HG03139 (cell line): ENCODE results near the gene KLRF2.

Experiments used
- ATAC-seq: cut with Tn5 transposase; IDR thresholded peaks from one replicate; pipeline ENCODE4 v1.9.1; 2021; ENCODE audit not compliant: unreplicated experiment

KLRF2 gene

DNA sequence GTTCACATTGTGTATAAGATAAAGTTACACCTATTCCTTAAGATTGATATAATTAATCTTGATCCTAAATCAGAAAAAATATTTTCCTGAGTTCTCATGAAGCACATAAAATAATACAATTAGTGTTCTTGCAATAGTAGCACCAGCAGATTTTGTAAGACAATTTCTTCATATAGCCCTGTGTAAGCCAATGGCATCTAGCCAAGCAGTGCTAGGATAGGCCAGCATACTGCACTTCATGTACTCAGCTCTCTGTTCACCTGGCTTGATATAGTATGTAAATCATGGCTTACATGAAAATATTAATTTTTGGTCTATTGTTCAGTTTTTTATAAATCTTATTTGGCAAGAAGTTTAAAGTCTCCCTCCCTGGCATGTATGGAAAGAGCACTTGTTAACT is 1.9 kb downstream of the KLRF2 start:
- ATAC-seq = no peak

DNA sequence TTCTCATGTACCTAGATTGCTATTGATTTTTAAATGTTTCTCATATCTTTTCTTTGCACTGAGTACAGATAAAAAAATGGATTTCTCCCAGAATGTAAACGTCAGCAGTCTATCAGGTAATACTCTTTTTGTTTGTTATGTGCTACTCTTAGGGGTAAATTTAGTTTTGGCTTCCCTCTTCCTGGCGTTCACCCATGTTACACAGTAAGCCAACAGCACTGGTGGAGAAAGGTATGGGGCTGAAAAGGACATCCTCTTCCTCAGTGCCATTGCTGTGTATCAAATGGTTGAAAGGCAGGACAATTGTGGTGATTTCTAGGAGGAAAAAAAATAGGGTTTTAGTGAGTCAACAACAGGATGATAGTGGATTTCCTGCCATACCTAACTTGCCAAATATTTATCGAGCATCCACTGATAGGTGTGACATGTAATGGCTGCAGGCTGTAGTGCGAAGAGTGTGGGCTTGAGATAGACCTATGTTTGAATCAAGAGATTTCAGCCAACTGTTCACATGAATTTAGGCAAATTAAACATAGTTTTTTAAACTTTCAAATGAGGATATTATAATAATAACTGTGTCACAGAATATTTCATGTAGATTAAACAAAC is 7.5 kb downstream of the KLRF2 start:
- ATAC-seq = no peak

DNA sequence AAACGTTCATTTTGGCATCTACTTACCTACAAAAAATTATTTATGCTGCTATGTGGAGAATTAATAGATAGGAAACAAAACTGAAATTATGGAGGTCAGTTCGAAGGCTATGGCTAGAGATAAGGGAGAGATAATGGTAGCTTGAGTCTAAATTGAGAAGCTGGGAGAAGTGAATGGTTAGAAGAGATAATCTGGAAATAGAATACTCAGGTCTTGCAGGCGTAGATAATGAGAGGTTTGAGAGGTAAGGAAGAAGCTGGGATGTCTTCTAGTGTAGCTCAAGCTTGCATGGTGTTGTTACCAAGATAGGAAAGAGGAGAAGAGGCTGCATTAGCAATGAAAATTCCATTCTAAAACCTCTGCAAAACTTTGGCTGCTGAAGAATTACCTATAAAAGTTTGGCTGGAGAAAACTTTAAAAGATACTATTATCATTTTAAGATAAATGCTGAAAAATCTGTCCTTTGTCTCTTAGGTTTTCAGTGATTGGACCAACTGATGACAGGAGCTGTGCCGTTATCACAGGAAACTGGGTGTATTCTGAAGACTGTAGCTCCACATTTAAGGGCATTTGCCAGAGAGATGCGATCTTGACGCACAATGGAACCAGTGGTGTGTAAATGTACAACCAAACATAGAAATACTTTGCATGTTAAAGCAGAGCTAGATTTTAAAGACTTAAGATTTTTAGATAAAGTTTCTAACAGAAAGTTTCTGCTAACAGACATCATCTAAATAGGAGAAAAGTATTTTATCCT is 14.1 kb downstream of the KLRF2 start:
- ATAC-seq = no peak

DNA sequence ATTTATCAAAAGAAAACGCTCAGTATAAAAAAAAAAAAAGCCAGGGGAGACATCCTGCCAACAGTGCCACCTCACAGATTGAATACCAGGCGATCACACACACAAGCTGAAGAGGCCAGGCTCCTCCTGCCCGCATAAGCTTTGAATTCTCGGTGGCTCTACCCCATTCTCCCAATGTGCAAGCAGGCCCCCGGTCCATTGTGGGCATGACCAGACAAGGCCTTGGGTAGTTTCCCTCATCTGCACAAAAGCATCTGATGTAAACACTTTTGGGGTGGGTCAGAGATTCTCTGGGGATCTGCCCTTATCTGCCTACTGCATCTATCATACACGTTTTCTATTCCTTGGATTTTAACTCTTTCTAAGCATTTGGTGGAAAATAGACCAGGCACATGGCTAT is 16.2 kb downstream of the KLRF2 start:
- no peak for ATAC-seq

DNA sequence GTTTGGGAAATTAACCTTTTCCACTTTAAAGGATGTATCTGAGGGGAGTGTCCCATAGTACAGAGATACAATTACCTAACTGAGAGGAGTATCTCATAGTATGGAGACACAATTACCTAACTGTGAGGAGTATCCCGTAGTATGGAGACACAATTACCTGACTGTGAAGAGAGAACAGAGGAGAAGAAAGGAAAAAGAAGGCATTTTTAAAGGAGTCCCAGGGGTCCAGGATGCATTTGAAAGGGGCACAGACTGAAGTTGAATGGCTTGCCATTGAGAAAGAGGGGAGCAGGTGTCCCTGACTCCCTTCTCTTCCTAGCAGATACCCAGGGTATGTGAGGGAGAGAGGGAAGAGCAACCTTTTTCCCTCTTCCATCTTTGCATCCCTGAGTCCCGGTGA is 17.9 kb downstream of the KLRF2 start:
- no peak for ATAC-seq

DNA sequence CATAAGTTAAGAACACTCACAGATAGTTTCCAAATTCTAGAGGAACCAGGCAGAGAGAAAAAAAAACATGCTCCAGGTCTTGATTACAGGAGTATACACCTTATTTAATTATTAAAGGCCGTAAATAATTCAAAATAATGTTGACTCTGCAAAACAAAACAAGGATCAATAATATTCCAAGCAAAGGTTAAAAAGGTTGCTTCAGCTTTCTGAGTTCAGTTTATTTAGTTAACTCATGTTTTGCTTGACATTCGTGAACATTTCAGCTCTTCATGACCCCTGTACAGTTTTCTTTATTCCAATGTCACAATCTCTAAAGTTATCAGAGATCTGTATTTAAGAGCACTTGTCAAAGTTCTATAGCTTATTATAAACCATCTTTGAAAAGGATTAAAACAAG is 19.6 kb downstream of the KLRF2 start:
- ATAC-seq = no peak

DNA sequence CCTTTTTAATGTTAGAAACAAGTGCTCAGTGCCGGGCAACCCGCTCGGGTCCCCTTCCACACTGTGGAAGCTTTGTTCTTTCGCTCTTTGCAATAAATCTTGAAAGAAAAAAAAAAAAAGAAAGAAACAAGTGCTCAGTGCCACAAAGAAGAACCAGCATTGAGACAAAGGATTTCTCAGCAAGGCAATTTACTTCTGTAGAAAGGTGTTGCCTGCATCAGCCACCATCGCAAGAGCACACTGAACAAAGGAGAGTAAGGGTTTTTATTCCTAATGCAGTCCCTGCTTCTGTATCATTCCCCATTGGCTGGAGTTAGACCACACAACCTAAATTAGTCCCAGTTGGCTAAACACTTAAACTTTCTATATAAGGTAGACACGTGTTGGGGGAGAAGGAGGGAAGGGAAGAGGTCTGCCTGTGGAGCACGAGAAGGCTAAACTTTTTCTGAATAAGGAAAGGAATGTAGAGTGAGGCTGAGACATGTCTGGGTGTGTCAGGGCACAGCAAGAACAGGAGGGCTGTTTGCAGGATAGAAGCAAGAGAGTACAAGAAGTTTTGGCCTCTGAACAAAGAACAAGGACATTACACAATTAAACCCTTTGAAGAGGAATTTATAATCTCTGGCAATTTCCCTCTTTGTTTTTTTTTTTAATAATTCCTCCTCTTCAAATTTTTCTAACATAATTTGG is 21.4 kb downstream of the KLRF2 start:
- no peak for ATAC-seq

DNA sequence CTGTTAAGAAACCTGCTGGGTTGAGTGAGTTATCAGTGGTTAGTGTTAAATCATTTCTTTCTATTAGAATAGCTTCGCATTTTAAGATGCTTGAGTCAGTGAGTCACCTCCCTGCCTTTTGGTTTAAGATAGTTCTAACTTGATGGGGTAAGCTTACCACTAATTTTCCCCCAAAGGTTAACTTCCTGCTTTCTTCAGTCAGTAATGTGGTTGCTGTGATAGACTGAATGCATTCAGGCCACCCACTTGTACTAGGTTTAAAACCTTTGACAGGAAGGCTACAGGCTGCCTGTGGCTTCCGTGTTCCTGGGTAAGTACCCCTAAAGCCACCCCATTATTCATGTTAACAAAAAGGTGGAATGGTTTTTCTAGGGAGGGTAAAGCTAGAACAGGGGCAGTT is 25.6 kb downstream of the KLRF2 start:
- no peak for ATAC-seq

DNA sequence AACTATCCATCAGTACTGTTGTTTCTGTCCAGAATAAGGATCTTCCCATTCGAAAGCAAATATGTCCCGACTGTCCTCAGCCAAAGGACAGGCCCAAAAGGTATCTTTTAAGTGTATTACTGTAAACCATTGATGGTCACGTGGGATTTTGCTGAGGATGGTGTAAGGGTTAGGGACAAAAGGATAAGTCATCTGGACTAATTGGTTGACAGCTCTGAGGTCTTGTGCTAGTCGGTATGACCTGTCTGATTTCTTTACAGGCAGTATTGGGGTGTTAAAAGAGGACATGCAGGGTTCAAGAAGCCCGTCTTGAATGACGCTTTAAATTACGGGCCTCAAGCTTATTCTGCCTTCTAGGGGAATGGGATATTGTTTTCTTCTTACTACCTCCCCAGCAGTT is 26.5 kb downstream of the KLRF2 start:
- ATAC-seq = no peak

DNA sequence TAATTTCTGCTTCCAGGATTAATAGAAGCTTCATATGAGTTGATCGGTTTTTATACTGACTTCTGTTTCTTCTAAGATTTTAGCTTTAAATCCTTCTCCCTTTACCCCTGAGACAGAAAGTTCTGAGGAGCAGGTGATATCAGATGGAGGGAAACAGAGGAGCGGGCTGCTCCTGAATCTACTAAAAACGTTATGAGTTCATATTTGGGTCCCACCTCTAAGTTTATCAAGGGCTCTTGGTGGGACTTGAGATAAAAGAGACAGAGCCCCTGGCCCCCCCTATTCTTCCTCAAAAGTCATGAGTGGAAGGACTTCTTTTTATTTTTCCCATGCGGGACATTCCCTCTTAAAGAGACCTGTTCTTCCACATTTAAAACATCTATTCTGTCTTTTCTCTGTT is 27.1 kb downstream of the KLRF2 start:
- ATAC-seq = no peak

DNA sequence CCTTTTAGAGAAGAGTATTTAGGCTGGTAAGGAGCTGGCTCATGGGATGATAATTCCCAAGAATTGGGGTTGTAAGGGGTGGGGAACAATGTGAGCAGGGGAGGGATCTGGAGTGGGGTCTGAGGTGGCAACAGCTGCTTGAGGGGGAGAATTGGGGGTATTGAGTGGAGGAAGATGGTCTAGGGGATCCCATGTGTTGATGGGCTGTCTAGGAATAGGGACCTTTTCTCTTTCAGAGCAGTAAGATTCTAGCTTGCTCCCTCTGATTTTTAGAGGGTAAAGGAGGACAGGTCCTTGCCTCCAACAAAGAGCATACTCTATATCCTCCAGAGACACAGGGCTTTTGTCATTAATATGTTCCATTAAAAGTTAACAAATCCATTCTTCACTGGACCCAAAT is 28.4 kb downstream of the KLRF2 start:
- no peak for ATAC-seq

DNA sequence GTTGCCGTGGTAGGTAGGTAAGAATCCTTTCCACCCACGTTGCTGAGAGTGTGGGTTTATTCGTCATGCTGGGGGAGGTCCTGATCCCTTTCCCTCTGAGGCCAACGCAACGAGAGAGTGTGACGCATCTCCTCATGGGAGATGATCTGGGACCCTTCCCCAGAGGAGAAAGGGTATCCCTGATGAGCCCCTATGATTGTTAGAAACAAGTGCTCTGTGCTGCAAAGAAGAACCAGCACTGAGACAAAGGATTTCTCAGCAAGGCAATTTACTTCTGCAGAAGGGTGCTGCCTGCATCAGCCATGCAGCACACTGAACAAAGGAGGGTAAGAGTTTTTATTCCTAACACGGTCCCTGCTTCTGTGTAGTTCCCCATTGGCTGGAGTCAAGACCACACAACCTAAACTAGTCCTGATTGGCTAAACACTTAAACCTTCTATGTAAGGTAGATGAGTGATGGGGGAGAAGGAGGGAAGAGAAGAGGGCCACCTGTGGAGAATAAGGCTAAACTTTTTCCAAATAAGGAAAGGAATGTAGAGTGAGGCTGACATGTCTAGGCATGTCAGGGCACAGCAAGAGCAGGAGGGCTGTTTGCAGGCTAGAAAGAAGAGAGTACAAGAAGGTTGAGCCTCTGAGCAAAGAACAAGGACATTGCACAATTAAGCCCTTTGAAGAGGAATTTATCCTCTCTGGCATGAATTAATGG is 29.6 kb downstream of the KLRF2 start:
- ATAC-seq = no peak

DNA sequence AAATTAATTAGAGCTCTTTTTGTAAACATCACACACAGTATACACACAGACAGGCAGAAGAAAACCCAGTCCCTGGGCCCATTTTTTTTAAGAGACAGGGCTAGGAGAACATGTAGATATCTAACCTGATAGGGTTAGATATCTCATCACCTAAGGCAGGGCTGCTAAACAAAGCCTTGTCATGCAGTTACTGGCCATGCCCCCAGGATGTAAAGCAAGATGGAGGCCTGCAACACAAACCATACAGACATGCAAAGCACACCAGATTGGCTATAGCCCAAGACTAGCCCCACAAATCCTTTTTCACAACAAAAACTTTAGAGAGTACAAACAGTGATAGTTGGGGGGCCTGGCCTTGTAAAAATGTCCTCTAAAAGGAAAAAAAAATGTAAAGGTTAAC is 30.4 kb downstream of the KLRF2 start:
- ATAC-seq = no peak

DNA sequence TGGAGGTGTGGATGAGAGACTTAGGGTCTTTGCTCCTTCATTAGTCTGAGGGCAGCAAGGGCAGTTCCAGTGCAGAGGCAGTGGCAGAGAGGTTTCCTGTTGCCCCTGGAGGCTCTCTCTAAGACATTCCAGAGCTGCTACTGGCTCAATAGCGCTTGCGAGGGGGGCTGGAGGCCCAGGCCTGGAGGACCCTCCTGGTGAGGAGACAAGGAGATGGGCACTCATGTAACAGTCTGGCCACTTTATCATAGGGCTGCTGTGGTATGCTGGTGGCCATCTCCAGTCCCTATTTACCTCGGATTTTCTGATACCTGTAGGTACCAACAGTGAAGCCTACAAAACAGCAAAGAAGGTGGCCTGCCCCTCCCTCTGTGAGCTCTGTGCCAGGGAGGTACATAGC is 38.2 kb downstream of the KLRF2 start:
- no peak for ATAC-seq

DNA sequence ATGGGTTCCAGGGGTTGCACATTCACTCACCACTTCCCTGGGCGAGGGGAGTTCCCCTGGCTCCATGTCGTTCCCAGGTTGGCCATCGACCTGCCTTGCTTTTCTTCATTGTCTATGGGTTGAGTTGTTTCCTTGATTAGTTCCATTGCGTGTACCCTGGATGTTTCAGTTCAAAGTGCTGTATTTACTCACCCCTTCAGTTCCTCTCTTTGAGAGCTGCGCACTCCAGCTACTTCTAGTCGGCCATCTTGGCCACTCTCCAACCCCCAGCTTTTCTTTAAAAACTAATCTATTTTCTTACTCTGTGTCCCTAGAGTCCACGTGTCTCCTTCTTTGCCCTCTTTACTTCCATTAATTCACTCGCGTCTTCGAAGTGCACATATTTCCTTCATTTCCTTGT is 39.2 kb downstream of the KLRF2 start:
- ATAC-seq = no peak

DNA sequence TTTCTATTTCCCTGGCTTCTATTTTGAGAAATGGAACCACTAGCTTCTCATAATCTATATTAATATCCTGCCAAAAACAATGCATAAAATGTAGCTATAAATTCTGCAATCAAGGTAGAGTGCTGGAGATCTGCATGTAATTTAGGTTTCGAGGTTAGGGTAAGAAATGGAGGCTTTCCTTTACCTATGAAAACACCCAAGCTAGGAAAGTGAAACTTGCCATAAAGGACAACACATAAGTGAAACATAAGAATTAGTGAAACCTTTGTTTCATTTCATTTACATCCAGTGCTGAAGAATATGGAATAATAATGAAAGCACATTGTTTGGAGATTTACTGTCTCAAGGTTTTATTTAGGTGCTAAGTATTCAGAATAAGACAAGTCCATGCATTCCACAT is 41.1 kb downstream of the KLRF2 start:
- no peak for ATAC-seq

DNA sequence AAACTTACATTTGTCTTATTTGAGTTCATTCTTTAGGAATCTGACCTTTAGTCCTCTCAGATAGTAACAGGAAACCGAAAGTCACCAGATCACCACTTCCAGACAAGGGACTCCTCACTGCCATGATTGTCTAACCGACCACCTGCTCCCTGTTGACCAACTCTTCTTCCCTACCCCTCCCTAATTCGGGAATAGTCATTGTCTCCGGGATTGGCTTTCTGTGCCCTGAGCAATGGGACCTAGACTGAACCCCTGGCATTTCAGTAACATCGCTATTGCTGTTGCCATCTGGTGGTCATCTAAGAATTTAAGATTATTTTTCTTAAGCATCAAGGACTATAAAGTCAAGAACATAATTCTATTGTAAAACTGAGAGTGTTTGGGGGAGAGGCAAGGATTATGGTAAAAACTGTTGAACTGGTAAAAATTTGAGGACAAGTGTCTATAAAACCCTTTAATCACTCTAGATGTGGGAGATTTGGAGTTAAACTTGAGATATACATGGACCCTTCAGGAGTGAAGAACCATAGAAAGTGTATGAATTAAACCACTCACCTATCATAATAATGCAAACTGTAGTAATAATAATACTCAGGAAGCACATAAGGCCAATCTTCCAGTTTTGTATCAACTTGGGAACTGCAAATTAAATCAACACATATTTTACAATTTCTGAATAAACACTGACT is 44.6 kb downstream of the KLRF2 start:
- ATAC-seq = no peak

DNA sequence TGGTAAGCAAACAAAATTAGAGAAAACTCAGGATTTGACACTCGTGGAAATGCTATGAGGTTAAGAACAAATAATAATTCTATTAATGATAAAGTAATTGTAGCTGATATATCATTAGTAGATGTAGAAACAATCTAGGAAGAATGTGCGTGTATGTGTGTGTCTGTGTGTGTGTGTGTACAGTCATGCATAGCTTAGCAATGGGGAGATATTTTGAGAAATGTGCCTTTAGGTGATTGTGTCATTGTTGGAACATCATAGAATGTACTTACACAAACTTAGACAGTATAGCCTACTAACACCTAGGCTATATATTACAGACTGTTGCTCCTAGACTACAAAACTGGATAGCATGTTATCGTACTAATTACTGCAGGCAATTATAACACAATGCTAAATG is 45.6 kb downstream of the KLRF2 start:
- no peak for ATAC-seq

DNA sequence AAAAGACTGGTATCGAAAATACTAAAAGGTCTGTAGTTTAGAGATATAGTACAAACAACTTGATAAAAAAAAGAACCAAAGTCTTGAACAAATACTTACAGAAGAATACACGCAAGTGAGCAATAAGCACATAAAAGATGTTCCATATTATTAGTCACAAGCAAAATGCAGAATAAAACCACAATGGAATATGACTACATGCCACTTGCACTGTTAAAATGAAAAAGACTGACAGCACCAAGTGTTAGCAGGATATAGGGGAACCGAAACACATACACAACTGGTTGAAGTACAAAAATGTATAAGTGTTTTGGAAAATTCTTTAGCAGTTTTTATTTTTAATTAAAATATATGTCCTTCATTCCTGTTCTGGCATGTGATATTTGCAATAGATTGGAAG is 47.3 kb downstream of the KLRF2 start:
- ATAC-seq = no peak

DNA sequence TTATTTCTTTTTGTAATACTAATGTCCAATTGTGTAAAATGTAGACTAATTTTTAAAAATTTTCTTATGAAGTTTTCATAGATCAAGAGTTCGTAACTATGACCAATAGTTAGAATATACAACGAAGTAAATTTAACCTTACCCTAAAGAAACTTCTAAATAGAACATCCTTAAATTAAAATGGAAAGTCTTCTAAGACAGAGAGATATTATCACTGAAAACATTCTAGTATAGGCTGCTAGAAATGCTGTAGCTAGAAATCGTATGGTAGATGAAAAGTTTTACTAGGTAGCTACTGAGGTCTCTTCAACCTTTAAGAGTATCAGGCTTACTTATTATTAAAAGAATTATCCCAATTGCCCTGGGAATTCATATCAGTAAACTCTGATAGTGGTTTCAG is 50.0 kb downstream of the KLRF2 start:
- ATAC-seq = no peak

DNA sequence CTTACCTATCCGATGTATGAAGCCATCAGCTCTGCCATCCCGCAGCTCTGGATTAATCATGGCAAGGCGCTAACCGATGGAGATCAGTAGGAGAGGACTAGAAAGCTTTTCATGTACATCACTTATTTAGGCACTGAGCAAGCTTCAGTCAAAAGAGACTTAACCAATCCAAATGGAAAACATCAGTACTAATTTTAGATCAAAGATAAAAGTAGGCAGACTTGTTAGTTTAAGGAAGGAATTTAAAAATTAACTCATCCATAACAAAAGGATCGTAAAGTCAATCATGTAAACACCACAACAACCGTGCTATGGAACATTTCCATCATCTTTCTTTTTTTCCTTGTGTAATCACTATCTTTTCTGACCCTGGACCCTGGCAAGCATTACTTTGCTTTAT is 51.0 kb downstream of the KLRF2 start, which contains the start of gene CLEC2A:
Gene CLEC2A (minus strand): TSS at position 101 of the 400 bp plus-strand sequence. CDS start 41 bp downstream, at position 60.
- ATAC-seq = no peak
